ENCODE measurements around the gene ERI3. TPM values are rescaled to one million over a fixed set of nuclear protein-coding genes. Genes with fewer than 3 reads are reported as not detected.

ERI3 gene
- total RNA-seq, 2 donors from 2014 or later, result 71.9 to 92.1 TPM

- Mint-ChIP-seq H3K4me3 (no peak overlapping the region), H3K4me1 (peaks cover 37% of the 10 kb centered on the region), H3K27ac (no peak overlapping the region), H3K9me3 (peaks cover 22% of the 10 kb centered on the region), H3K36me3 (ENCODE audit: low read depth) (peaks cover 55% of the 10 kb centered on the region), H3K27me3 (ENCODE audit: insufficient read depth) (no peaks in the 10 kb centered on the region)
- no peak for TF ChIP-seq CTCF (conservative IDR thresholded peaks at IDR 0.05)
- Histone ChIP-seq H3K27me3 (ENCODE audit: control insufficient read depth, insufficient read depth, low read length, poor library complexity, severe bottlenecking) (no peaks in the 10 kb centered on the region), H3K4me1 (ENCODE audit: control insufficient read depth, insufficient read depth, low read length) (peaks cover 6% of the 10 kb centered on the region), H3K4me3 (ENCODE audit: low read length) (peak overlapping the region; percentile 15), H3K9ac (ENCODE audit: extremely low read depth, low read length, poor library complexity, severe bottlenecking) (no peak overlapping the region), H3K9me3 (ENCODE audit: control insufficient read depth, low read length) (peaks cover 34% of the 10 kb centered on the region), H3K27ac (ENCODE audit: low read depth, low read length) (no peak overlapping the region), H3K36me3 (ENCODE audit: control insufficient read depth, insufficient read depth, low read length) (peaks cover 65% of the 10 kb centered on the region)
- WGBS, 2 experiments (ENCODE audit: insufficient coverage in 1 of 2, insufficient read length in 1 of 2), result 80 to 96% methylated on average over 3 of the region's 3 CpGs
- DNase-seq, result no peak
These were observed 18.4 kb downstream of the ERI3 start for GRCh38 chr1:44336668-44337067.

- no peak for TF ChIP-seq CTCF (conservative IDR thresholded peaks at IDR 0.05)
- H3K27ac ChIP-seq (ENCODE audit: low read depth, low read length), result no peak overlapping the region
- Mint-ChIP-seq H3K27me3 (ENCODE audit: insufficient read depth) (no peaks in the 10 kb centered on the region), H3K4me3 (no peak overlapping the region), H3K27ac (no peak overlapping the region), H3K9me3 (peaks cover 22% of the 10 kb centered on the region), H3K36me3 (ENCODE audit: low read depth) (peaks cover 57% of the 10 kb centered on the region), H3K4me1 (peaks cover 33% of the 10 kb centered on the region)
- H3K9me3 ChIP-seq (ENCODE audit: control insufficient read depth, low read length), result peaks cover 24% of the 10 kb centered on the region
- H3K27me3 ChIP-seq (ENCODE audit: control insufficient read depth, insufficient read depth, low read length, poor library complexity, severe bottlenecking), result no peaks in the 10 kb centered on the region
- H3K4me3 ChIP-seq (ENCODE audit: low read length), result no peak overlapping the region
- WGBS, 2 experiments (ENCODE audit: insufficient coverage in 1 of 2, insufficient read length in 1 of 2), result 93 to 95% methylated on average over 2 to 3 of the region's 3 CpGs
- DNase-seq, result no peak
- H3K4me1 ChIP-seq (ENCODE audit: control insufficient read depth, insufficient read depth, low read length), result peaks cover 6% of the 10 kb centered on the region
- H3K9ac ChIP-seq (ENCODE audit: extremely low read depth, low read length, poor library complexity, severe bottlenecking), result no peak overlapping the region
- peaks cover 70% of the 10 kb centered on the region for H3K36me3 ChIP-seq (ENCODE audit: control insufficient read depth, insufficient read depth, low read length)
These were observed 20.1 kb downstream of the ERI3 start for GRCh38 chr1:44334968-44335367.

- H3K4me1 ChIP-seq (ENCODE audit: control insufficient read depth, insufficient read depth, low read length), result peaks cover 6% of the 10 kb centered on the region
- WGBS, 2 experiments (ENCODE audit: insufficient coverage in 1 of 2, insufficient read length in 1 of 2), result 90 to 94% methylated on average over 6 of the region's 6 CpGs
- no peak overlapping the region for H3K4me3 ChIP-seq (ENCODE audit: low read length)
- peaks cover 46% of the 10 kb centered on the region for H3K36me3 Mint-ChIP-seq (ENCODE audit: low read depth)
- DNase-seq, result no peak
- peaks cover 38% of the 10 kb centered on the region for H3K4me1 Mint-ChIP-seq
- H3K4me3 Mint-ChIP-seq, result no peak overlapping the region
- TF ChIP-seq CTCF (conservative IDR thresholded peaks at IDR 0.05), result no peak
- H3K9ac ChIP-seq (ENCODE audit: extremely low read depth, low read length, poor library complexity, severe bottlenecking), result no peak overlapping the region
- H3K36me3 ChIP-seq (ENCODE audit: control insufficient read depth, insufficient read depth, low read length), result peaks cover 60% of the 10 kb centered on the region
- no peak overlapping the region for H3K27ac ChIP-seq (ENCODE audit: low read depth, low read length)
- no peak overlapping the region for H3K27ac Mint-ChIP-seq
- H3K27me3 Mint-ChIP-seq (ENCODE audit: insufficient read depth), result no peaks in the 10 kb centered on the region
- H3K27me3 ChIP-seq (ENCODE audit: control insufficient read depth, insufficient read depth, low read length, poor library complexity, severe bottlenecking), result no peaks in the 10 kb centered on the region
- H3K9me3 ChIP-seq (ENCODE audit: control insufficient read depth, low read length), result peaks cover 8% of the 10 kb centered on the region
- peaks cover 9% of the 10 kb centered on the region for H3K9me3 Mint-ChIP-seq
These were observed 21.7 kb downstream of the ERI3 start for GRCh38 chr1:44333376-44333775.

All from endodermal cell (in vitro differentiated cells).